Neural progenitor cell (in vitro differentiated cells): ENCODE data around the gene PROM2.

Experiments
- EZH2 ChIP-seq: fragments of 200-600 bp; sonication (generic); IDR thresholded peaks from 2 replicates; pipeline ENCODE4 v1.6.1; 2017; ENCODE audit warnings: antibody characterized with exemption, mild to moderate bottlenecking, moderate library complexity
- TF ChIP-seq, protein P1 (sequence below): fragments of 200-600 bp; sonication (generic); IDR thresholded peaks from 2 replicates; pipeline ENCODE4 v1.5.1; 2017; ENCODE audit warnings: antibody characterized with exemption, mild to moderate bottlenecking

GRCh38 chr2:95295376-95295775 is 21.1 kb downstream of the PROM2 start:
- TF ChIP-seq, protein P1, sequence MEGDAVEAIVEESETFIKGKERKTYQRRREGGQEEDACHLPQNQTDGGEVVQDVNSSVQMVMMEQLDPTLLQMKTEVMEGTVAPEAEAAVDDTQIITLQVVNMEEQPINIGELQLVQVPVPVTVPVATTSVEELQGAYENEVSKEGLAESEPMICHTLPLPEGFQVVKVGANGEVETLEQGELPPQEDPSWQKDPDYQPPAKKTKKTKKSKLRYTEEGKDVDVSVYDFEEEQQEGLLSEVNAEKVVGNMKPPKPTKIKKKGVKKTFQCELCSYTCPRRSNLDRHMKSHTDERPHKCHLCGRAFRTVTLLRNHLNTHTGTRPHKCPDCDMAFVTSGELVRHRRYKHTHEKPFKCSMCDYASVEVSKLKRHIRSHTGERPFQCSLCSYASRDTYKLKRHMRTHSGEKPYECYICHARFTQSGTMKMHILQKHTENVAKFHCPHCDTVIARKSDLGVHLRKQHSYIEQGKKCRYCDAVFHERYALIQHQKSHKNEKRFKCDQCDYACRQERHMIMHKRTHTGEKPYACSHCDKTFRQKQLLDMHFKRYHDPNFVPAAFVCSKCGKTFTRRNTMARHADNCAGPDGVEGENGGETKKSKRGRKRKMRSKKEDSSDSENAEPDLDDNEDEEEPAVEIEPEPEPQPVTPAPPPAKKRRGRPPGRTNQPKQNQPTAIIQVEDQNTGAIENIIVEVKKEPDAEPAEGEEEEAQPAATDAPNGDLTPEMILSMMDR: no peak
- no peak for TF ChIP-seq EZH2
